Breast epithelium (tissue), 4 donors: ENCODE measurements around the gene CAPZA2. TPM values are rescaled to one million over a fixed set of nuclear protein-coding genes. Genes with fewer than 3 reads are reported as not detected.
"Not testable (repeated sequence)": the region's sequence is repeated elsewhere in the genome, so short reads cannot be mapped to it uniquely, and the experiment has no call there.

Source experiments
- DNase-seq, 2 donors: peaks; one replicate each; pipeline ENCODE4 v3.0.0-alpha.2; 2019; ENCODE audit warnings: low spot score in 2 of 2
- H3K27ac ChIP-seq, 2 donors: fragments of 200-600 bp; sonication (generic) in 1 of 2; one replicate each; pipeline ENCODE4 v1.5.1; 2016 to 2019; ENCODE audit warnings: mild to moderate bottlenecking in 1 of 2
- H3K27me3 ChIP-seq, 2 donors: fragments of 200-600 bp; sonication (generic) in 1 of 2; one replicate each; pipeline versions ENCODE4 v1.5.1 to v1.6.0; 2017 to 2019; ENCODE audit warnings: control low read depth in 1 of 2, mild to moderate bottlenecking in 1 of 2
- H3K36me3 ChIP-seq: fragments of 200-600 bp; one replicate; pipeline ENCODE4 v1.5.1; 2019
- H3K4me1 ChIP-seq, 2 donors: fragments of 200-600 bp; sonication (generic); one replicate each; pipeline ENCODE4 v1.5.1; 2016 to 2019; ENCODE audit warnings: control low read depth in 1 of 2
- H3K4me3 ChIP-seq, 3 donors: fragments of 200-600 bp; sonication (generic); 1 replicate in 2 of 3; 2 replicates in 1 of 3; pipeline ENCODE4 v1.5.1; 2016 to 2019; ENCODE audit warnings: mild to moderate bottlenecking in 3 of 3, moderate library complexity in 2 of 3
- H3K9me3 ChIP-seq, 2 donors: fragments of 200-600 bp; sonication (generic) in 1 of 2; one replicate each; pipeline ENCODE4 v1.5.1; 2016 to 2019; ENCODE audit warnings: control low read depth in 1 of 2
- POLR2A ChIP-seq: fragments of 450-650 bp; IDR thresholded peaks from one replicate; pipeline ENCODE4 v1.6.1; 2016; ENCODE audit warnings: antibody characterized with exemption, mild to moderate bottlenecking, moderate library complexity
- POLR2AphosphoS5 ChIP-seq, 3 donors: sonication (generic); formaldehyde crosslinking; IDR thresholded peaks; one replicate each; pipeline ENCODE4 v1.6.1; 2017; ENCODE audit warnings: antibody characterized with exemption in 3 of 3
- intact Hi-C: fragments of 100-400 bp; cut with DNase I; formaldehyde crosslinking; loops from one replicate; pipeline ENCODE4 v1.15.1; 2023; ENCODE audit warnings: low total_unique reads
- total RNA-seq, 3 donors: library from RNA; depleted of rRNA; stranded (reverse); fragments of >200 nt; gene quantifications; one replicate each; pipeline ENCODE4 v1.1.0, GENCODE V29; 2016
- TF ChIP-seq, protein P1 (sequence below), 3 donors: fragments of 450-650 bp; IDR thresholded peaks; one replicate each; pipeline ENCODE4 v1.5.1; 2016 to 2017; ENCODE audit warnings: antibody characterized with exemption in 3 of 3, mild to moderate bottlenecking in 3 of 3, moderate library complexity in 3 of 3

The CAPZA2 gene
- total RNA-seq, result 100 to 1,000 TPM; 117 to 138 (median 134) TPM

DNA sequence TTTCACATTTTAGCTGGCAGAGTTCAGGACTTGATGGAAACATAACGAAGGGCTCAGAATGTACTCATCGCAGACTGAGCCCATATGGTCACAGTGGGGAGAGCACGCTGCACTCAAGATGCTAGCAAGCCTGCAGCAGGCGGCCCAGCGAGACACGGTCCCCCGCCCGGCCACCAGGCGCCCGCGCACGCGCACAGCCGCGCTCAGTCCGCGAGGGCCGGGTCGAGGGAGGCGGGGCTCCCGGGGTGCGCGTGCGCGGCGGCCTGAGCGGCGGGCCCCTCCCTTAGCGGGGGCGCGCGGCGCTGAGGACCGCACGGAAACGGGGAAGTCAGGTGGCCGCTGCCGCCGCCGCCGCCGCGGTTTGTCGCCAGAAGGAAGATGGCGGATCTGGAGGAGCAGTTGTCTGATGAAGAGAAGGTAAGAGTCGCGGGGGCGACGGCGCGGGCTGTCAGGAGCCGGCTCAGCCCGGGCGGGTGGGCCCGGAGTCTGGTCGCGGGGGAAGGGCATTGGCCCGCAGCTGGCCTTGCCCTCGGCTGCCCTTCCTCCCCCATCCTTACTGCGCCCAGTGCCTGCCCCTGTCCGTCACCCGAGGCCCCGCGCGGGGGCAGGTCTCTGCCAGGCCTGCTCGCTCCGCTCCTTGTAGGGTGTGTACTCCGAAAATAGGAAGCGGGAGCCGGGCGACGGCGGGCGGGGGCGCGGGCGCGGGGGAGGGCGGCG, at the start of gene CAPZA2:
Gene CAPZA2, plus strand, starts transcription at position 354 of the 717 bp plus-strand sequence. Its CDS starts 25 bp downstream, at position 379.
- DNase-seq, result peak; percentile 85 to 91
- H3K4me3 ChIP-seq, result peak within 1 kb of the TSS; percentile 89 to 99 (median 94)
- TF ChIP-seq POLR2AphosphoS5 (IDR thresholded peaks at IDR 0.05), result peak; percentile 69 to 91 (median 80)
- TF ChIP-seq POLR2A, result peak; percentile 32
- TF ChIP-seq, protein P1, sequence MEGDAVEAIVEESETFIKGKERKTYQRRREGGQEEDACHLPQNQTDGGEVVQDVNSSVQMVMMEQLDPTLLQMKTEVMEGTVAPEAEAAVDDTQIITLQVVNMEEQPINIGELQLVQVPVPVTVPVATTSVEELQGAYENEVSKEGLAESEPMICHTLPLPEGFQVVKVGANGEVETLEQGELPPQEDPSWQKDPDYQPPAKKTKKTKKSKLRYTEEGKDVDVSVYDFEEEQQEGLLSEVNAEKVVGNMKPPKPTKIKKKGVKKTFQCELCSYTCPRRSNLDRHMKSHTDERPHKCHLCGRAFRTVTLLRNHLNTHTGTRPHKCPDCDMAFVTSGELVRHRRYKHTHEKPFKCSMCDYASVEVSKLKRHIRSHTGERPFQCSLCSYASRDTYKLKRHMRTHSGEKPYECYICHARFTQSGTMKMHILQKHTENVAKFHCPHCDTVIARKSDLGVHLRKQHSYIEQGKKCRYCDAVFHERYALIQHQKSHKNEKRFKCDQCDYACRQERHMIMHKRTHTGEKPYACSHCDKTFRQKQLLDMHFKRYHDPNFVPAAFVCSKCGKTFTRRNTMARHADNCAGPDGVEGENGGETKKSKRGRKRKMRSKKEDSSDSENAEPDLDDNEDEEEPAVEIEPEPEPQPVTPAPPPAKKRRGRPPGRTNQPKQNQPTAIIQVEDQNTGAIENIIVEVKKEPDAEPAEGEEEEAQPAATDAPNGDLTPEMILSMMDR (IDR thresholded peaks at IDR 0.05), result peak in 2 of 3 donors; percentile 51 to 90
- no peaks in the 10 kb centered on the region for H3K9me3 ChIP-seq
- no peaks in the 10 kb centered on the region for H3K4me1 ChIP-seq
- no peaks in the 10 kb centered on the region for H3K36me3 ChIP-seq
- intact Hi-C loops, result no loop called here
- no peaks in the 10 kb centered on the region for H3K27me3 ChIP-seq
- peak within 1 kb of the TSS; percentile 99 to 100 for H3K27ac ChIP-seq

DNA sequence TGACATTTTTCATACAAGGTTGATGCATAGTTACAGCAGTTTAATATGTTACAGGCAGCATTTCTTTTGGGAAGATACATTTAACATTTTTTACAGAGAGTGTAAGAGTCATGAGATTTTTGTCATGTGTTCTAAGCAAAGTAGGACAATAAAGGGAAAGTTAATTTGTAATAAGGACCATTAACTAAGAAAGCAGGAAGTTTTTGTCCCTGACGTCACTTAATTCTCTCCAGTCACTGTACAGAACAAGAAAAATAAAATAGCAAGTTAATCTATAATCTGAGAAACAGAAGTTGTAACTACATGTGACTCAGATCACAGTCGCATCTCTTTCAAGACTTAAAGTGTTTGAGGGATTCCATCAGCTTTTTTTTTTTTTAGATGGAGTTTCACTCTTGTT, 49.5 kb upstream of the CAPZA2 start:
- Histone ChIP-seq H3K4me1 (no peaks in the 10 kb centered on the region), H3K36me3 (no peaks in the 10 kb centered on the region), H3K9me3 (no peaks in the 10 kb centered on the region), H3K27me3 (no peaks in the 10 kb centered on the region), H3K4me3 (no peak overlapping the region), H3K27ac (no peak overlapping the region)
- intact Hi-C loops, result no loop called here
- no peak for DNase-seq
- TF ChIP-seq, protein P1 (IDR thresholded peaks at IDR 0.05), result no peak
- TF ChIP-seq POLR2A, result no peak

DNA sequence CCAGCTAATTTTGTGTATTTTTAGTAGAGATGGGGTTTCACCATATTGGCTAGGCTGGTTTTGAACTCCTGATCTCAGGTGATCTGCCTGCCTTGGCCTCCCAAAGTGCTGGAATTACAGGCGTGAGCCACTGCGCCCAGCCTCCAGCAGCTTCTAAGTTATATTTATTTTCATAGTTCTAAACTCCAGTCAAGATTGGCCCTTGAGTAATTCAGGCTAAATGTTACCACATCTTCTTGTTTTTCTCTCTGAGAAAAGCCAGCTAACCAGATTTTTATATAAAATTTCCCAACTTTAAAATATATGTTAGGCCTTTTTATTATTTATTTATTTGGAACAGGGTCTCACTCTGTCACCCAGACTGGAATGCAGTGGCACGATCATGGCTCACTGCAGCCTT, 49.0 kb upstream of the CAPZA2 start:
- H3K4me3 ChIP-seq, H3K4me1 ChIP-seq, H3K9me3 ChIP-seq, H3K27ac ChIP-seq, DNase-seq, H3K27me3 ChIP-seq, intact Hi-C loops, H3K36me3 ChIP-seq: not testable (repeated sequence)

DNA sequence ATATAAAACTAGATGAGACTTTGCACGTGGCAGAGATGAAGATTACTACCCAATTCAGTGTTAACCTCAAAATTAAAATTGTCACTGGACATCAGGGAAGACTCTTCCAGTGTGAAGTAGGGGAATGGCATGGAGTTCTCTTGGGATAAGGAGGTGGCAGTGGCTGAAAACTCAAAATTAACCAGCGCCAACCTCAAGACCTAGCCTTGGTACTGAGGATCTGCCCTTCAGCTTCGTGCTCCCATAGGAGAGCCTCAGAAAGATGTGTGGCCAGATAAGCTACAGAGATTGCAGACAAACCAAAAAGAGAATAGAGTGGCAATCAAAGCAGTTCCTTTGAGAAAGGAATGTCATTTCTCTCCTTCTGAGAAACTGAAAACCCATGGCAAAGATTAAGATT, 47.3 kb upstream of the CAPZA2 start:
- no peaks in the 10 kb centered on the region for H3K27me3 ChIP-seq
- DNase-seq, result no peak
- intact Hi-C loops, result no loop called here
- no peaks in the 10 kb centered on the region for H3K4me1 ChIP-seq
- no peaks in the 10 kb centered on the region for H3K36me3 ChIP-seq
- H3K27ac ChIP-seq, result no peak overlapping the region
- TF ChIP-seq POLR2A (no peak), POLR2AphosphoS5 (IDR thresholded peaks at IDR 0.05) (no peak)
- TF ChIP-seq, protein P1 (IDR thresholded peaks at IDR 0.05), result no peak
- no peak overlapping the region for H3K4me3 ChIP-seq
- no peaks in the 10 kb centered on the region for H3K9me3 ChIP-seq

DNA sequence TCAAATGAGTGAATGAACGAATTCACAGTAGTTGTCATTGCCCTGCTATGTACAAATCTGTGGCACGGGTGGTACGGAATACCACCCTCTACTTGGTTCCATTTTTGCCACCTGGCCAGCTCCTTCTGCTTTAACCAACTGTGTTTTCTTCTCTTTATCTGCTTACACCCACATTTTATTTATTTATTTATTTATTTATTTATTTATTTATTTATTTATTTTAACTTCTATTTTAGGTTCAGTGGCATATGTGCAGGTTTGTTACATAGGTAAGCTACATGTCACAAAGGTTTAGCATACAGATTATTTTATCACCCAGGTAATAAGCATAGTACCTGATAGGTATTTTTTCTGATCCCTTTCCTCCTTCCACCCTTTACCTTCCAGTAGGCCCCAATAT, 42.2 kb upstream of the CAPZA2 start:
- DNase-seq, result no peak
- TF ChIP-seq POLR2AphosphoS5 (IDR thresholded peaks at IDR 0.05) (no peak), POLR2A (no peak)
- TF ChIP-seq, protein P1 (IDR thresholded peaks at IDR 0.05), result no peak
- no peak overlapping the region for H3K27ac ChIP-seq
- H3K4me1 ChIP-seq, result no peaks in the 10 kb centered on the region
- H3K4me3 ChIP-seq, result no peak overlapping the region
- H3K9me3 ChIP-seq, result no peaks in the 10 kb centered on the region
- no peaks in the 10 kb centered on the region for H3K36me3 ChIP-seq
- intact Hi-C loops, result no loop called here
- no peaks in the 10 kb centered on the region for H3K27me3 ChIP-seq

DNA sequence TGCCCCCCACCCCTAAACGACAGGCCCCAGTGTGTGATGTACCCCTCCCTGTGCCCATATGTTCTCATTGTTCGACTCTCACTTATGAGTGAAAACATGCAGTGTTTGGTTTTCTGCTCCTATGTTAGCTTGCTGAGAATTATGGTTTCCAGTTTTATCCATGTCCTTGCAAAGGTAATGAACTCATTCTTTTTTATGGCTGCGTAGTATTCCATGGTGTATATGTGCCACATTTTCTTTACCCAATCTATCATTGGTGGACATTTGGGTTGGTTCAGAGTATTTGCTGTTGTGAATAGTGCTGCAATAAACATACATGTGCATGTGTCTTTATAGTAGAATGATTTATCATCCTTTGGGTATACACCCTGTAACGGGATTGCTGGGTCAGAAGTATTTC, 40.7 kb upstream of the CAPZA2 start:
- H3K9me3 ChIP-seq, H3K27ac ChIP-seq, intact Hi-C loops, DNase-seq, H3K4me1 ChIP-seq, H3K36me3 ChIP-seq, H3K4me3 ChIP-seq, H3K27me3 ChIP-seq: not testable (repeated sequence)
